ENCODE data around the gene DUOX2.

- no peak for TF ChIP-seq CTCF (IDR thresholded peaks at IDR 0.05; ENCODE audit: low read depth, low read length, missing input control)
- TF ChIP-seq RAD21 (IDR thresholded peaks at IDR 0.05) = no peak
- no peak for TF ChIP-seq YY1 (IDR thresholded peaks at IDR 0.05)
Measured at GRCh38 chr15:45130291-45131000, 16.5 kb upstream of the DUOX2 start.
